Measurements from ENCODE around the gene GPR62.

The GPR62 gene

GRCh38 chr3:51938780-51939425 is 16.3 kb upstream of the GPR62 start:
- no peak for DNase-seq

GRCh38 chr3:51940648-51941462 is 14.3 kb upstream of the GPR62 start:
- DNase-seq: no peak

- no peak for DNase-seq
These were observed 13.8 kb upstream of the GPR62 start for GRCh38 chr3:51941463-51941797.

- peak; percentile 99 for DNase-seq
These were observed 13.2 kb upstream of the GPR62 start, which contains the start of the genes PARP3 and RRP9 for GRCh38 chr3:51941798-51942602. TSS of gene PARP3 (plus strand) at chr3:51942363. CDS start at chr3:51943356, 993 bp downstream. TSS of gene RRP9 (minus strand) at chr3:51941904. CDS start at chr3:51941867, 37 bp downstream.

- peak; percentile 42 for DNase-seq
These were observed 12.4 kb upstream of the GPR62 start for GRCh38 chr3:51942603-51943450.

GRCh38 chr3:51943451-51944391 is 11.5 kb upstream of the GPR62 start:
- DNase-seq: no peak

- no peak for DNase-seq
These were observed 10.6 kb upstream of the GPR62 start for GRCh38 chr3:51944451-51945021.

GRCh38 chr3:51945031-51945840 is 9.9 kb upstream of the GPR62 start:
- DNase-seq: no peak

- DNase-seq: no peak
These were observed 9.1 kb upstream of the GPR62 start for GRCh38 chr3:51945926-51946705.

- DNase-seq: no peak
These were observed 8.4 kb upstream of the GPR62 start for GRCh38 chr3:51946796-51947195.

GRCh38 chr3:51947215-51947900 is 7.8 kb upstream of the GPR62 start:
- DNase-seq: no peak

GRCh38 chr3:51948016-51948580 is 7.1 kb upstream of the GPR62 start:
- no peak for DNase-seq

- no peak for DNase-seq
These were observed 6.1 kb upstream of the GPR62 start for GRCh38 chr3:51949121-51949520.

- no peak for DNase-seq
These were observed 4.3 kb upstream of the GPR62 start for GRCh38 chr3:51950899-51951298.

GRCh38 chr3:51953445-51953844 is 1.7 kb upstream of the GPR62 start:
- no peak for DNase-seq

GRCh38 chr3:51954105-51954504 is 1.1 kb upstream of the GPR62 start:
- DNase-seq: no peak

GRCh38 chr3:51954713-51955112 is 468 bp upstream of the GPR62 start:
- no peak for DNase-seq
